GM18858 (cell line): Measurements from ENCODE around the gene INTS4.
"Not testable (repeated sequence)": the region's sequence is repeated elsewhere in the genome, so short reads cannot be mapped to it uniquely, and the experiment has no call there.

Experiments used
- ATAC-seq: cut with Tn5 transposase; IDR thresholded peaks from one replicate; pipeline ENCODE4 v1.9.1; 2021; ENCODE audit not compliant: unreplicated experiment

The INTS4 gene

GRCh38 chr11:78022397-78023396 lies 28.2 kb upstream of the INTS4 start, which contains the start of gene KCTD14:
KCTD14 (minus strand) TSS chr11:78023276; CDS start chr11:78023249, 27 bp downstream.
- ATAC-seq = no peak

DNA sequence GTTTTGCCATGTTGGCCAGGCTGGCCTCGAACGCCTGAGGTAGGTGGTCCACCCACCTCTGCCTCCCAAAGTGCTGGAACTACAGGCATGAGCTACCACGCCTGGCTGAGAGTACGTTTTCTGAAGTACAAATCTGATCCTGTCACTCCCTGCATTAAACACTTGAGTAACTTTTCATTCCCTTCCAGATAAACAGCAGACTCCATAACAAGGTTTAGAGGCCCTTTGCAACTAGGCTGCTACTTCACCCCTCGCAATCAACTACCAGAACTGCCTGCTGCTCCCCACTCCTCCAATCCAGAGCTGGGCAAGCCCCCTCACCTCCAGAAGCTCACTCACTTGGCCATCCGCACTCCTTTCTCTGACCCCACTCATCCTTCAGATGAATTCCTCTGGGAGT lies 27.1 kb upstream of the INTS4 start:
- ATAC-seq = no peak

DNA sequence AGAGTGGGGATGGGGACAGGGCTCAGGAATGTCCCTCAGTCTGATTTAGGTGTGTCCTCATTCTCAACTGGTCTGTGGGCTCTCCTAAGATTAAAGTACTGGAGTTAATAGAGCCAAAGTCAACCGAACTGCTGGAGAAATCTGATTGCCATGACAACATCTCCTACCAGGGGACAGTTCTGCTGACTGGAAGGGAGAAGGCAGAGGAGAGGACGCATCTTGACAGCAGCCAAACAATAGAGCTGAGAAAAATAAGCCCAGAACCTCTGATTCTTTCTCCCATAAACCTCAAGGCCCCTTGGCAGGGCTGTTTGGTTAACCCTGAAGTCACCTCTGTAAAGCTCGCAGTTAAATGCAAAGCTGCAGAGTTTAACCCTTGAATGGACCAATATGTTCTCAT lies 25.8 kb upstream of the INTS4 start:
- no peak for ATAC-seq

DNA sequence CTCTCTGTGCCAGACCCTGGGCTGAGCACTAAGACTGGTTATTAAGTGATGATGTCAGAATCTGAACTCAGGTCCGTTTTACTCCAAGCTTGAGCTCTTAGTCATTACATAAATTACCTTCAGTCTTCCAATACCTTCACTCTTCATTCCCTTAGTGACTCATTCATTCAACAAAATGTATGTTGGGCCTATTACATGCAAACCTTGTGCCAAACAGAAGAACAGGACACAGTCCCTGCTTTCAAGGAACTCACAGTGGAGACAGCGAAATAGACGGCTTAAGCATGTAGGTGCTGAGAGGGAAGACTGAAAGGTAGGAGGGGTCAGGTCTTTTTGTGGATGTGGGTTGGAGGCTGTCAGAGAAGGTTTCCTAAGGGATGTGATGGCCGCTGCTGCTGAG lies 25.3 kb upstream of the INTS4 start:
- no peak for ATAC-seq

DNA sequence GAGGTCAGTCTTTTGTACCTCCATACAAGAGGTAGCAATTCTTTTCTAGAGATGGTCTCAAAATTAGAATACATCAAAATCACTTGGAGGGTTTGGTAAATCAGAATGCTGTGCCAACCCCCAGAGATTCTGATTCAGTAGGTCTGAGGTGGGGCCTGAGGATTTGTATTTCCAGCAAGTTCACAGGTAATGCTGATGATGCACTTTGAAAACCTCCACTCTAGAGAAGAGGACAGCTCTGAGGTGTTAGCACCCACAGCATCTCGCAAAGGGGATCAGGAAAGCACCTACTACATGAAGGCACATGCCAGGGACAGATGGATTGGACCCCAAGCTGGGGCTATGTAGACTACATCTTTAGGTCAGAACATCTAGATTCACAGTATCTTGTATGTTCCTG lies 21.4 kb upstream of the INTS4 start:
- no peak for ATAC-seq

DNA sequence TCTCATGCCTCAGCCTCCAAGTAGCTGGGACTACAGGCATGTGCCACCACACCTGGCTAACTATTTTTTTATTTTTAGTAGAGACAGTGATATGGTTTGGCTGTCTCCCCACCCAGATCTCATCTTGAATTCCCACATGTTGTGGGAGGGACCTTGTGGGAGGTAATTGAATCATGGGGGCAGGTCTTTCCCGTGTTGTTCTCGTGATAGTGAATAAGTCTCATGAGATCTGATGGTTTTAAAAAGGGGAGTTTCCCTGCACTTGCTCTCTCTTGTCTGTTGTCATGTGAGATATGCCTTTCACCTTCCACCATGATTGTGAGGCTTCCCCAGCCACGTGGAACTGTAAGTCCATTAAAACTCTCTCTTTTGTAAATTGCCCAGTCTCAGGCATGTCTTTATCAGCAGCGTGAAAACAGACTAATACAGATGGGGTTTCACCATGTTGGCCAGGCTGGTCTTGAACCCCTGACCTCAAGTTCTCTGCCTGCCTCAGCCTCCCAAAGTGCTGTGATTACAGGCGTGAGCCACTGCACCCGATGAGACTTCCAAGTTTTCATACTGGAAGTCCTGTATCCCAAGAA lies 20.6 kb upstream of the INTS4 start:
- ATAC-seq = not testable (repeated sequence)

DNA sequence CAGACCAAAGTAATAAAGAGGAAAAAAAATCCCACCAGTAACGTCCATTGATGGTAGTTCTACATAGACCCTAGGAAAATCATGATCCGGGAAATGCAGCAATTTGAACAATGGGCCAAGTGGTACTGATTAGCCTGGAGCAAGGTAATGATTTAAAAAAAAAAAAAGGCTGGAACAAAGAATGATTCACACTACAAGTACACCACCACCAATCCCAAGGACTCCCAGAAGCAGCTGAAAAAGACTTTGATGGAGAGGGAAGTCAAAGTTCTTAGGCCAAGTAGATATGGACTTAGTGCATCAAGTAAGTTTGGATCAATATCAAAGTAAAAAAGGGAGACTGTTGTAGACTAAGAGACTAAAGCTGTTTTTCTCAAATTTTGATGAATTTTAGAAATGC lies 16.8 kb upstream of the INTS4 start:
- ATAC-seq = no peak

DNA sequence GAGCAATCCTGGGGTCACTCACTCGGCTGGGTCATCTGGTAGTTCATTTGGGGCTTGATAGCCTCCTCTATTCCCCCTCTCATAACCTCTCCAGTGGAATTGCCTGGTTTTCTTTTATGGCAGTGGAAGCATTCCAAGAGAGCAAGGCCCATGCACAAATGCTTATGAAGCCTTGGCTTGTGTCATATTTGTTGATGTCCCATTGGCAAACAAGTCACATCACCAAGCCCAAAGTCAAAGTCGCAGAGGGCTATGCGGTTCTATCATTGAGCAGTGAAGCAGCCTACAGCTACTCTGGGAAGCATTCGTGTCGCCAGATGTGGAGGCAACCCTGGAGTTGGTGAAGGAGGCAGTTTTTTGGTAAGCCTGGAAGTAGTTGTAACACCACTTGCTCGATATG lies 16.3 kb upstream of the INTS4 start:
- ATAC-seq = no peak

- ATAC-seq = no peak
These were observed 15.8 kb upstream of the INTS4 start for GRCh38 chr11:78010304-78010703.

DNA sequence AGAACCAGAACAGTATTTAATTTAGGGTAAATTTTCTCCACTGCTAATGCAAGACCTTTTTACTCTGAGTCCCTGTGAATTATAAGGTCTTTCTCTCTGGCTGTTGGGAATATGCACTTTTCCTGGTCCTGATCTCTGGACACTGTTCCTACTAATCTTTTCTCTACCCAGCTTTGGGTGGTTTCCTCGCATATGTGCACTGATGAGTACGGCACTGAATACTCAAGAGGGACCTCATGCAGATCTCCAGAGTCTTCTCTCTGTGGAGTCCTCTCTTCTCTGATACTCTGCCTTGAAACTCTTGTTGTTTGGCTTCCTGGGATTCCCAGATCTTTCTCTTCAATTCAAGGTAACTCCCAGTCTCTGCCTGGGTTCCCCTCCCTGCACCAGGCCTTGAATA lies 14.6 kb upstream of the INTS4 start:
- ATAC-seq = no peak

DNA sequence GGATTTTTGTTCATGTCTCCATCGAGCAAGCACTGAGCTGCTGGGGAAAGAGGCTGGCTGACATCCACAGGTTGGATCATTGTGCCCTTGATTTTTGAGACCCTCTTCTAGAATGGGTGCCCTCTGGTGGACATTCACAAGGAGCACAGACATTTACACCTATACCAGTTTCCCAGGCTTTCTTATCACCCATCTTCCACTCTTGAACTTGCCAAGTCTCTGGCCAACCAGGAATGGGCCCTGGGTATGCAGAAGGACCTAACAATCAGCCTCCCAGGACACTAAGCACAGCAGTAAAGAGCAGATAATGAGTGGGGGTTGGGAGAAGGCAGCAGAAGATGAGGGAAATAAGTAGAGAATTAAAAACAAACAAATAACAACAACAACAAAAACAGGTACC lies 5.7 kb upstream of the INTS4 start:
- ATAC-seq = no peak

- ATAC-seq = no peak
These were observed 5.1 kb upstream of the INTS4 start for GRCh38 chr11:77999446-78000030.

DNA sequence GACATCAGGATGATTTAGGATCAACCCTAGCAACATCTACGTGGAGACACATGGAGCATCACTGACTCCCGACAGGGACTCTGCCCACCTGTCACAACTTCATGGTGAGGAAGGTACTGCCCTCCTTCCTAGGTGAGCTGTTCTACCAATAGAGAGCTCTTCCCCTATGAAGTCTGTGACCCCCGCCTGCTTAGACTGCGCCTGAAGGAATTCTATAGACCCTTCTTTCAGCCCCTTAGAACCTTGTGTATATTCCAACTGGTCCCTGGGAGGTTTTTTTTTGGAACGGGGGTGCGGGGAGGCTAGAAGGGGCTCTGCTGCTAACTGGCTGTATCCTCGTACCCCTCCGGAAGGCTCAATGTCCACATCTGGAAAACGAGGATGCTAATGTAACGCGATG lies 566 bp downstream of the INTS4 start:
- ATAC-seq = no peak

- no peak for ATAC-seq
These were observed 3.5 kb downstream of the INTS4 start for GRCh38 chr11:77990981-77991380.

- ATAC-seq = not testable (repeated sequence)
These were observed 8.0 kb downstream of the INTS4 start for GRCh38 chr11:77986456-77986855.

GRCh38 chr11:77981346-77981947 lies 13.0 kb downstream of the INTS4 start:
- no peak for ATAC-seq

DNA sequence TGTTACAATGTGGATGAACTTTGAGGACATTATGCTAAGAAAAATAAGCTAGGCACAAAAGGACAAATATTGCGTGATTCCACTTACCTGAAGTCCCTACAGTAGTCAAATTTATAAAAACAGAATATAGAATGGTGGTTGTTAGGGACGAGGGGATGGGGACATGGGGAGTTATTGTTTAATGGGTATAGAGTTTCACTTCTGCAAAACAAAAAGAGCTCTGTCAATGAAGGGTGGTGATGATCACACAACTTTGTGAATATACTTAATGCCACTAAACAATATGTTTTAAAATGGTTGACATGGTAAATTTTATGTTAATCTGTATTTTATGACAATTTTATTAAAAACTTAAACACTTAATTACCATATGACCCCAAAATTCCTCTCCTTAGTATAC lies 26.1 kb downstream of the INTS4 start:
- ATAC-seq = no peak

GRCh38 chr11:77967753-77968152 lies 26.7 kb downstream of the INTS4 start:
- ATAC-seq = no peak

DNA sequence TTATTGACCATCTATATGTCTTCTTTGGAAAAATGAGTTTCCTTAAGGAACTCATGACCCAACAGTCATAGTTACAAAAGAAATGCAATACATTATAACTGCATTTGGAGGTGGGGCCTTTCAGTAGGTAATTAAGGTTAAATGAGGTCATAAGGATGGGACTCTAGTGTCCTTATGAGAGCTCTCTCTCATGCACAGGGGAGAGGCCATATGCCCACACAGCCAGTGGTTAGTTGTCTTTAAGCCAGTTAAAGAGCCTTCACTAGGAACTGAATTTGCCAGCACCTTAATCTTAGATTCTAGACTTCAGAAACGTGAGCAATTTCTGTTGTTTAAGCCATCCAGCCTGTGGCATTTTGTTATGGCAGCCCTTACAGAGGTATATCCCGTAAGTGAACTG lies 27.3 kb downstream of the INTS4 start:
- no peak for ATAC-seq

GRCh38 chr11:77966338-77966737 lies 28.1 kb downstream of the INTS4 start:
- no peak for ATAC-seq

GRCh38 chr11:77959434-77959833 lies 35.0 kb downstream of the INTS4 start:
- ATAC-seq = no peak
